Neural cell (in vitro differentiated cells): Measurements from ENCODE around the gene KLKB1.
"Not testable (repeated sequence)": the region's sequence is repeated elsewhere in the genome, so short reads cannot be mapped to it uniquely, and the experiment has no call there.

Experiments used
- MXI1 ChIP-seq: fragments of 450-650 bp; conservative IDR thresholded peaks from 2 replicates; pipeline ENCODE4 v1.6.1; 2014; ENCODE audit warnings: antibody characterized with exemption, mild to moderate bottlenecking; ENCODE audit not compliant: poor library complexity, severe bottlenecking
- TAF1 ChIP-seq: IDR thresholded peaks from 2 replicates; pipeline ENCODE4 v1.6.1; 2012; ENCODE audit warnings: low read depth
- TF ChIP-seq, protein P1 (sequence below): fragments of 450-650 bp; IDR thresholded peaks from 2 replicates; pipeline ENCODE4 v1.5.1; 2014; ENCODE audit warnings: antibody characterized with exemption, mild to moderate bottlenecking, moderate library complexity; ENCODE audit not compliant: poor library complexity, severe bottlenecking

DNA sequence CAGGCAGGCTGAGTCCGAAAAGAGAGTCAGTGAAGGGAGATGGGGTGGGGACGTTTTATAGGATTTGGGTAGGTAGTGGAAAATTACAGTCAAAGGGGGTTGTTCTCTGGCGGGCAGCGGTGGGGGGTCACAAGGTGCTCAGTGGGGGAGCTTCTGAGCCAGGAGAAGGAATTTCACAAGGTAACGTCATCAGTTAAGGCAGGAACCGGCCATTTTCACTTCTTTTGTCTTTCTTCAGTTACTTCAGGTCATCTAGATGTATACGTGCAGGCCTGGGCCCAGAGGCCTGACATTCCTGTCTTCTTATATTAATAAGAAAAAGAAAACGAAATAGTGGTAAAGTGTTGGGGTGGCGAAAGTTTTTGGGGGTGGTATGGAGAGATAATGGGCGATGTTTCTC is 14.7 kb downstream of the KLKB1 start:
- TF ChIP-seq, protein P1, sequence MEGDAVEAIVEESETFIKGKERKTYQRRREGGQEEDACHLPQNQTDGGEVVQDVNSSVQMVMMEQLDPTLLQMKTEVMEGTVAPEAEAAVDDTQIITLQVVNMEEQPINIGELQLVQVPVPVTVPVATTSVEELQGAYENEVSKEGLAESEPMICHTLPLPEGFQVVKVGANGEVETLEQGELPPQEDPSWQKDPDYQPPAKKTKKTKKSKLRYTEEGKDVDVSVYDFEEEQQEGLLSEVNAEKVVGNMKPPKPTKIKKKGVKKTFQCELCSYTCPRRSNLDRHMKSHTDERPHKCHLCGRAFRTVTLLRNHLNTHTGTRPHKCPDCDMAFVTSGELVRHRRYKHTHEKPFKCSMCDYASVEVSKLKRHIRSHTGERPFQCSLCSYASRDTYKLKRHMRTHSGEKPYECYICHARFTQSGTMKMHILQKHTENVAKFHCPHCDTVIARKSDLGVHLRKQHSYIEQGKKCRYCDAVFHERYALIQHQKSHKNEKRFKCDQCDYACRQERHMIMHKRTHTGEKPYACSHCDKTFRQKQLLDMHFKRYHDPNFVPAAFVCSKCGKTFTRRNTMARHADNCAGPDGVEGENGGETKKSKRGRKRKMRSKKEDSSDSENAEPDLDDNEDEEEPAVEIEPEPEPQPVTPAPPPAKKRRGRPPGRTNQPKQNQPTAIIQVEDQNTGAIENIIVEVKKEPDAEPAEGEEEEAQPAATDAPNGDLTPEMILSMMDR: not testable (repeated sequence)
- TF ChIP-seq MXI1, TAF1: not testable (repeated sequence)
